ENCODE results near the gene ARHGAP31.
"Not testable (repeated sequence)": the region's sequence is repeated elsewhere in the genome, so short reads cannot be mapped to it uniquely, and the experiment has no call there.

ARHGAP31 gene

DNA sequence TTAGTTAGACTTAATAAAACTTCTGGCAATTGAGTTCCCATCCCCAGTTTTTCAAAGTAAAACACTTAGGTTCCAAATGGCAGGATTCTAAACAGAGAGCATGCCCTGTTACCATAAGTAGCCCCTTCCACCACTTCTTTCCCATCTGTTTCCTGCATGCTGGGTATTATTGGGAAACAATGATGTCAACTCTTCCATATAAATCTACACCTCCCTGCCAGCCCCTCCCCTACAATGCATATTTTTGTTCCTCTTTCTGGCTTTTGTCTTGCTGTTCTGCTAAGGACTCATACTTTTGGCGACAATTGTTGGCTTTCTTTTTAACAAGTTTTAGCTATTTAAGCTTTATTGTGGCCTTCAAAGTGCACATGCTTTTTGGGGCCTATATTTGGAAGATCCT lies 11.1 kb downstream of the ARHGAP31 start:
- TF ChIP-seq, protein P1, sequence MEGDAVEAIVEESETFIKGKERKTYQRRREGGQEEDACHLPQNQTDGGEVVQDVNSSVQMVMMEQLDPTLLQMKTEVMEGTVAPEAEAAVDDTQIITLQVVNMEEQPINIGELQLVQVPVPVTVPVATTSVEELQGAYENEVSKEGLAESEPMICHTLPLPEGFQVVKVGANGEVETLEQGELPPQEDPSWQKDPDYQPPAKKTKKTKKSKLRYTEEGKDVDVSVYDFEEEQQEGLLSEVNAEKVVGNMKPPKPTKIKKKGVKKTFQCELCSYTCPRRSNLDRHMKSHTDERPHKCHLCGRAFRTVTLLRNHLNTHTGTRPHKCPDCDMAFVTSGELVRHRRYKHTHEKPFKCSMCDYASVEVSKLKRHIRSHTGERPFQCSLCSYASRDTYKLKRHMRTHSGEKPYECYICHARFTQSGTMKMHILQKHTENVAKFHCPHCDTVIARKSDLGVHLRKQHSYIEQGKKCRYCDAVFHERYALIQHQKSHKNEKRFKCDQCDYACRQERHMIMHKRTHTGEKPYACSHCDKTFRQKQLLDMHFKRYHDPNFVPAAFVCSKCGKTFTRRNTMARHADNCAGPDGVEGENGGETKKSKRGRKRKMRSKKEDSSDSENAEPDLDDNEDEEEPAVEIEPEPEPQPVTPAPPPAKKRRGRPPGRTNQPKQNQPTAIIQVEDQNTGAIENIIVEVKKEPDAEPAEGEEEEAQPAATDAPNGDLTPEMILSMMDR (IDR thresholded peaks at IDR 0.05; ENCODE audit: low read depth, low read length): no peak
- TF ChIP-seq POLR2A (IDR thresholded peaks at IDR 0.05; ENCODE audit: extremely low read depth, insufficient read length) (no peak), MAX (IDR thresholded peaks at IDR 0.05; ENCODE audit: low read depth, low read length) (no peak), MYC (IDR thresholded peaks at IDR 0.05; ENCODE audit: low read depth, low read length) (no peak)
- no peak overlapping the region for H3K4me3 ChIP-seq (ENCODE audit: low read depth, low read length)
- peak; percentile 53 for DNase-seq (ENCODE audit: low read depth)

- DNase-seq (ENCODE audit: low read depth); H3K4me3 ChIP-seq (ENCODE audit: low read depth, low read length): not testable (repeated sequence)
These were observed 12.2 kb downstream of the ARHGAP31 start for GRCh38 chr3:119306378-119306777.

DNA sequence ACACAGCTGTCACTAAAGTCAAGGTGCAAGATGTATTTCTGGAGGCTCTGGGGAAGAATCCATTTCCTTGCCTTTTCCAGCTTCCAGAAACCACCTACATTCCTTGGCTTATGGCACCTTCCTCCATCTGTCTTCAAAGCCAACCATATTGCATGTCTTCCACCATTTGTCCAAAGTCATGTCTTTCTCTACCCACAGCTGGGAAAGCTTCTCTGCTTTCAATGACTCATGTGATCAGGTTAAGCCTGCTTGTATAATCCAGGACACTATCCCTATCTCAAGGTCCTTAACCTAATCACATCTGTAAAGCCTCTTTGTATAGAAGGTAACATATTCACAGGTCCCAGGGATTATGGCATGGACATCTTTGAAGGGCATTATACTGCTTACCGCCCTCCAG lies 14.2 kb downstream of the ARHGAP31 start:
- DNase-seq (ENCODE audit: low read depth): no peak
- H3K4me3 ChIP-seq (ENCODE audit: low read depth, low read length): no peak overlapping the region
- TF ChIP-seq MYC (IDR thresholded peaks at IDR 0.05; ENCODE audit: low read depth, low read length) (no peak), POLR2A (IDR thresholded peaks at IDR 0.05; ENCODE audit: extremely low read depth, insufficient read length) (no peak), MAX (IDR thresholded peaks at IDR 0.05; ENCODE audit: low read depth, low read length) (no peak)
- TF ChIP-seq, protein P1 (IDR thresholded peaks at IDR 0.05; ENCODE audit: low read depth, low read length): no peak

- DNase-seq (ENCODE audit: low read depth): no peak
- TF ChIP-seq POLR2A (IDR thresholded peaks at IDR 0.05; ENCODE audit: extremely low read depth, insufficient read length) (no peak), MYC (IDR thresholded peaks at IDR 0.05; ENCODE audit: low read depth, low read length) (no peak), MAX (IDR thresholded peaks at IDR 0.05; ENCODE audit: low read depth, low read length) (no peak)
- TF ChIP-seq, protein P1 (IDR thresholded peaks at IDR 0.05; ENCODE audit: low read depth, low read length): no peak
- no peak overlapping the region for H3K4me3 ChIP-seq (ENCODE audit: low read depth, low read length)
These were observed 15.4 kb downstream of the ARHGAP31 start for GRCh38 chr3:119309591-119309990.

DNA sequence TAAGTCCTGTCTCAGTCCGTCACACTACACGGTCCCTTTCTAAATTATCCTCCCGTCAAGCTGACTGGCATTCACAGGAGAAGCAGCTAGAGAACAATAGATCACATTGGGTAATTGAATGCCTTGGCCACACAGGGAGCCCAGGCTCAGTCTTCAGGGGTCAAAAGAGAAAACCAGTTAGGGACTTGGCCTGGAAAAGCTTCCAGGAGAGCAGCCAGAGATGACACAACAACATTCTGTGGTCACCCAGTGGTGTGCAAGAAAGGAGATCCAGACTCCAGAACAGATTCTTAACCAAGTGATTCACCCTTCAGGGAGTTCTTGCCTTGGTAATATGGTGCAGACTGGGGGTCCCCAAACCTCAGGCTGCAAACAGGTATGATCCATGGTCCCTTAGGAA lies 15.9 kb downstream of the ARHGAP31 start:
- TF ChIP-seq MYC (IDR thresholded peaks at IDR 0.05; ENCODE audit: low read depth, low read length): no peak
- no peak for TF ChIP-seq MAX (IDR thresholded peaks at IDR 0.05; ENCODE audit: low read depth, low read length)
- H3K4me3 ChIP-seq (ENCODE audit: low read depth, low read length): no peak overlapping the region
- peak; percentile 25 for DNase-seq (ENCODE audit: low read depth)

DNA sequence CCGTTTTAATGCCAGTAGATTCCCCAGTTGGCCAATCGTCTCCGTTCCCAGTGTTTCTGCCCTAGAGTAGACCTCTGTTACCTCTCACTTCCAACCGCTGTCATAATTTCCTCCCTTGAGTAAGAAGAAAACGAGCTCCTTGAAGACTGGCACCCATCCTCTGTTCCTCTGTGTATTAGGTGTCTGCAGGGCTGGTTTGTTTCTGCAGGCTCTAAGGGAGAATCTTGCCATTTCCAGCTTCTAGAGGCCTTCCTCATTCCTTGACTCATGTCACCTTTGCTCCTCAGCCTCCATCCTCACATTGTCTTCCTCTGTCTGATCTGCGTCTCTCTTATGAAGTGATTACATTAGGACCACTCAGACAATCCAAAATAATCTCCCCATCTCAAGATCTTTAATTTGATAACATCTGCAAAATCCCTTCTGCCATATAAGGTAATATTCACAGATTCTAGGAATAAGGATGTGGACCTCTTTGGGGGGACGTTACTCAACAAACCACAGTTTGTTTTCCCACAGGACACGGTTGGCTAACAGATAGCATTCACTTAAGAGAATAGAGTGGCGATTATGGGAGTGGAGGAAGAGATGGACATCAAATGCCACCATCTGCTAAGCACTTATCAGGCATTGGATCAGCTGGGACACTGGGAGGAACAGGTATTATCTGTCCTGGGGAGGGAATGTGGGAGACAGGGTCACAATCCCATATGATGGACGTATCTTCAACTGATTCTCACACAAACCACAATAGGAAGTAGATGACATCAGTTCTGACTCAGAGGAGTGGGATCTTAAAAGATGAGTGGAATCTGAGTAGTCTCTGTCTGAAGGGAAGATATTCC lies 17.1 kb downstream of the ARHGAP31 start:
- DNase-seq (ENCODE audit: low read depth): peak; percentile 56
- no peak overlapping the region for H3K4me3 ChIP-seq (ENCODE audit: low read depth, low read length)
- TF ChIP-seq MYC (IDR thresholded peaks at IDR 0.05; ENCODE audit: low read depth, low read length) (no peak), MAX (IDR thresholded peaks at IDR 0.05; ENCODE audit: low read depth, low read length) (no peak), POLR2A (IDR thresholded peaks at IDR 0.05; ENCODE audit: extremely low read depth, insufficient read length) (no peak)
- TF ChIP-seq, protein P1 (IDR thresholded peaks at IDR 0.05; ENCODE audit: low read depth, low read length): no peak
